ENCODE measurements around the gene COQ8A.

COQ8A gene

GRCh38 chr1:226977643-226978431 is 37.7 kb downstream of the COQ8A start:
- TF ChIP-seq CTCF (IDR thresholded peaks at IDR 0.05; ENCODE audit: borderline replicate concordance, extremely low read depth, low read length, poor library complexity, severe bottlenecking): no peak
- no peak for TF ChIP-seq EZH2 (IDR thresholded peaks at IDR 0.05; ENCODE audit: borderline replicate concordance, low read depth, low read length, severe bottlenecking)
- no peaks in the 10 kb centered on the region for H3K79me2 ChIP-seq (ENCODE audit: insufficient read depth, low read length)
- H3K4me1 ChIP-seq (ENCODE audit: insufficient read depth, low read length): no peaks in the 10 kb centered on the region
- no peak overlapping the region for H2AFZ ChIP-seq (ENCODE audit: low read depth, low read length)
- H3K4me2 ChIP-seq (ENCODE audit: insufficient read depth, low read length): no peak overlapping the region
- H3K9me3 ChIP-seq (ENCODE audit: insufficient read depth, low read length, severe bottlenecking): no peaks in the 10 kb centered on the region
- peaks cover 17% of the 10 kb centered on the region for H3K36me3 ChIP-seq (ENCODE audit: insufficient read depth, low read length)
- no peak overlapping the region for H3K27ac ChIP-seq (ENCODE audit: low read length)
- H4K20me1 ChIP-seq (ENCODE audit: insufficient read depth, low read length): peaks cover 3% of the 10 kb centered on the region; the same call in 1 of the 2 replicates
- ATAC-seq (ENCODE audit: insufficient read depth, low read depth): no peak
- no peak overlapping the region for H3K9ac ChIP-seq (ENCODE audit: low read depth, low read length)
- DNase-seq: no peak
- H3K4me3 ChIP-seq (ENCODE audit: low read depth in 1 of 2, low read length in 2 of 2): no peak overlapping the region
- H3K27me3 ChIP-seq (ENCODE audit: insufficient read depth, low read length, poor library complexity): no peaks in the 10 kb centered on the region

GRCh38 chr1:226978432-226979114 is 38.5 kb downstream of the COQ8A start:
- Histone ChIP-seq H3K27me3 (ENCODE audit: insufficient read depth, low read length, poor library complexity) (no peaks in the 10 kb centered on the region), H3K4me2 (ENCODE audit: insufficient read depth, low read length) (no peak overlapping the region), H3K27ac (ENCODE audit: low read length) (no peak overlapping the region), H3K4me3 (ENCODE audit: low read depth in 1 of 2, low read length in 2 of 2) (no peak overlapping the region), H3K36me3 (ENCODE audit: insufficient read depth, low read length) (peaks cover 16% of the 10 kb centered on the region), H3K9ac (ENCODE audit: low read depth, low read length) (no peak overlapping the region), H3K4me1 (ENCODE audit: insufficient read depth, low read length) (no peaks in the 10 kb centered on the region), H3K79me2 (ENCODE audit: insufficient read depth, low read length) (no peaks in the 10 kb centered on the region), H2AFZ (ENCODE audit: low read depth, low read length) (no peak overlapping the region), H4K20me1 (ENCODE audit: insufficient read depth, low read length) (no peaks in the 10 kb centered on the region), H3K9me3 (ENCODE audit: insufficient read depth, low read length, severe bottlenecking) (no peaks in the 10 kb centered on the region)
- ATAC-seq (ENCODE audit: insufficient read depth, low read depth): no peak
- no peak for TF ChIP-seq EZH2 (IDR thresholded peaks at IDR 0.05; ENCODE audit: borderline replicate concordance, low read depth, low read length, severe bottlenecking)
- no peak for TF ChIP-seq CTCF (IDR thresholded peaks at IDR 0.05; ENCODE audit: borderline replicate concordance, extremely low read depth, low read length, poor library complexity, severe bottlenecking)
- no peak for DNase-seq

- Histone ChIP-seq H3K27me3 (ENCODE audit: insufficient read depth, low read length, poor library complexity) (no peaks in the 10 kb centered on the region), H2AFZ (ENCODE audit: low read depth, low read length) (no peak overlapping the region), H3K4me1 (ENCODE audit: insufficient read depth, low read length) (no peaks in the 10 kb centered on the region), H3K9me3 (ENCODE audit: insufficient read depth, low read length, severe bottlenecking) (no peaks in the 10 kb centered on the region), H4K20me1 (ENCODE audit: insufficient read depth, low read length) (no peaks in the 10 kb centered on the region), H3K4me2 (ENCODE audit: insufficient read depth, low read length) (no peak overlapping the region), H3K9ac (ENCODE audit: low read depth, low read length) (no peak overlapping the region), H3K36me3 (ENCODE audit: insufficient read depth, low read length) (peaks cover 19% of the 10 kb centered on the region), H3K4me3 (ENCODE audit: low read depth in 1 of 2, low read length in 2 of 2) (no peak overlapping the region), H3K79me2 (ENCODE audit: insufficient read depth, low read length) (no peaks in the 10 kb centered on the region), H3K27ac (ENCODE audit: low read length) (no peak overlapping the region)
- TF ChIP-seq EZH2 (IDR thresholded peaks at IDR 0.05; ENCODE audit: borderline replicate concordance, low read depth, low read length, severe bottlenecking): no peak
- TF ChIP-seq CTCF (IDR thresholded peaks at IDR 0.05; ENCODE audit: borderline replicate concordance, extremely low read depth, low read length, poor library complexity, severe bottlenecking): no peak
- ATAC-seq (ENCODE audit: insufficient read depth, low read depth) (no peak), DNase-seq (no peak)
Observed at GRCh38 chr1:226979115-226979516, 39.0 kb downstream of the COQ8A start.

Measured in DND-41 (cell line).